Hematopoietic multipotent progenitor cell treated with erythropoietin and hydrocortisone succinate and interleukin-3 and kit ligand, for 6 days (in vitro differentiated cells): ENCODE results near the gene IKZF3.
"Not testable (repeated sequence)": the region's sequence is repeated elsewhere in the genome, so short reads cannot be mapped to it uniquely, and the experiment has no call there.

Source experiments
- DNase-seq: peaks from one replicate; pipeline ENCODE4 v3.0.0-alpha.2; 2015

Gene IKZF3

DNA sequence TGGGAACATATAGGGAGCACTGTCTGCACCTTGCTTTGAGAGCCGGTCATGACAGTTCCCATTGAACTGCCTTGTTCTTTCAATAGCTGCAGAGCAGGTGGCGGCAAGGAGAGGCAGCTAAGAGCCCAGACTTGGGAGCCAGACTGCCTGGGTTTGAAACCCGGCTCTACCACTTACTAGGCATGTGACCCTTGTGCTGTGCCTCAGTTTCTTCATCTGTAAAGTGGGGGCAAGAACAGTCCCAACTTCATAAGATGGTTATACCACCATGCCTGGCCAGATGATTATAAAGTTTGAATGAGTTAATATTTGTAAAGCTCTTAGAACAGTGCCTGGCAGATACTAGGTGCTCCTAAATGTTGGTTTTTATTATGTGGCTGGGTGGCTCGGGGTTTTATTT, 149.9 kb downstream of the IKZF3 start:
- no peak for DNase-seq

- DNase-seq = no peak
Measured at GRCh38 chr17:39711851-39712250, 152.3 kb downstream of the IKZF3 start.

DNA sequence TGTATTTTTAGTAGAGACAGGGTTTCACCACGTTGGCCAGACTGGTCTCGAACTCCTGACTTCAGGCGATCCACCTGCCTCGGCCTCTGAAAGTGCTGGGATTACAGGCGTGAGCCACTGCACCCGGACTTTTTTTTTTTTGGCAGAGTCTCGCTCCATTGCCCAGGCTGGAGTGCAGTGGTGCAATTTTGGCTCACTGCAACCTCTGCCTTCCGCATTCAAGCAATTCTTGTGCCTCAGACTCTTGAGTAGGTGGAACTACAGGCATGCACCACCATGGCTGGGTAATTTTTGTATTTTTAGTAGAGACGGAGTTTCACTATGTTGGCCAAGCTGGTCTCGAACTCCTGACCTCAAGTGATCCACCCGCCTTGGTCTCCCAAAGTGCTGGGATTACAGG, 153.0 kb downstream of the IKZF3 start:
- not testable (repeated sequence) for DNase-seq

DNA sequence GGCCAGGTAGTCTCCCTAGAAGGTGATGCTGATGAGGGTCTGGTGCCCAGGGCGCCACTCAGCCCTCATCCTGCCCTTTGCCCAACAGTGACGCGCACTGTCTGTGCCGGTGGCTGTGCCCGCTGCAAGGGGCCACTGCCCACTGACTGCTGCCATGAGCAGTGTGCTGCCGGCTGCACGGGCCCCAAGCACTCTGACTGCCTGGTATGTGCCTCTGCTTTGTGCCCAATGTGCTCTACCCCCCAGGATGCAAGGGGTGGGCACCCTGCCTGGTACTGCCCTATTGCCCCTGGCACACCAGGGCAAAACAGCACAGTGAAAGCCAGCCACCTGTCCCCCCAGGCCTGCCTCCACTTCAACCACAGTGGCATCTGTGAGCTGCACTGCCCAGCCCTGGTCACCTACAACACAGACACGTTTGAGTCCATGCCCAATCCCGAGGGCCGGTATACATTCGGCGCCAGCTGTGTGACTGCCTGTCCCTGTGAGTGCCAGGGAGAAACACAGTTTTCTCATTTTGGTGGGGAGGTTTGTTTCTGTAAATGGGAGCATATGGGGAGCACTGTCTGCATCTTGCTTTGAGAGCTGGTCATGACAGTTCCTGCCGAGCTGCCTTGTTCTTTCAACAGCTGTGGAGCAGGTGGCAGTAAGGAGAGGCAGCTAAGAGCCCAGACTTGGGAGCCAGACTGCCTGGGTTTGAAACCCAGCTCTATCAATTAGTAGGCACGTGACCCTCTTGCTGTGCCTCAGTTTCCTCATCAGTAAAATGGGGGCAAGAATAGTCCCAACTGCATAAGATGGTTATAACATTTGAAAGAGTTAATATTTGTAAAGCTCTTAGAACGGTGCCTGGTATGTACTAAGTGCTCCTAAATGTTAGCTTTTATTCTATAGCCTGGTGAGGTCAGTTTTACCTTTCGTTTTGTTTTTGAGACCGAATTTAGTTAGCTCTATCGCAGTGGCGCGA, 153.8 kb downstream of the IKZF3 start:
- DNase-seq = no peak

DNA sequence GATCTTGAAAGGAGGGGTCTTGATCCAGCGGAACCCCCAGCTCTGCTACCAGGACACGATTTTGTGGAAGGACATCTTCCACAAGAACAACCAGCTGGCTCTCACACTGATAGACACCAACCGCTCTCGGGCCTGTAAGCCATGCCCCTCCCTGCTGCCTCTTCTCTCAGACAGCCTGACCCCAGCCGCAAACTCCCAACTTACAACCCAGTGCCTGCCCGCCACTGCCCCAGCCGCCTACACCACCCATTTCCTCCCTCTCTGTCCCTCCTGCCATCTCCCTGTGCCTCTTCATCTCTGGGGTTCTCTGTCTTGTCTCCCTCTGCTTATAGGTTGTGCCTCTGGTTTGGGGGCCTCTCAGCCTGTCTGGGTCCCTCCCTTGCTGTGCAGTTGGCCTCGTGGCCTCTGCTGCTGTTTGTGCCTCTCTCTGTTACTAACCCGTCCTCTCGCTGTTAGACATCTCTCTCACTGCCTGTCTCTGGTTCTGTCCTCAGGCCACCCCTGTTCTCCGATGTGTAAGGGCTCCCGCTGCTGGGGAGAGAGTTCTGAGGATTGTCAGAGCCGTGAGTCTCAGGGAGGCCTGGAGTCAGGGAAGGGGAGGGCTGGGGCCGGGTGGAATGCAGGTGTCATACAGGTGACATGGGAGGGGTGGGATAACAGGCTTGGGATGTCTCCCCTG, 154.7 kb downstream of the IKZF3 start:
- DNase-seq = no peak
